KOPT-K1 (cell line): ENCODE results near the gene NFE2L3.
"Not testable (repeated sequence)": the region's sequence is repeated elsewhere in the genome, so short reads cannot be mapped to it uniquely, and the experiment has no call there.

Source experiments
- H3K27ac ChIP-seq: fragments of 200-600 bp; sonication (generic); 2 replicates; pipeline ENCODE4 v1.5.1; 2016; ENCODE audit warnings: antibody characterized with exemption, mild to moderate bottlenecking, low read depth, low read length; ENCODE audit not compliant: poor library complexity, severe bottlenecking
- H3K36me3 ChIP-seq: fragments of 200-600 bp; sonication (generic); 2 replicates; pipeline ENCODE4 v1.5.1; 2017; ENCODE audit warnings: antibody characterized with exemption, mild to moderate bottlenecking, low read length, moderate library complexity; ENCODE audit not compliant: insufficient read depth
- H3K9me3 ChIP-seq: fragments of 200-600 bp; sonication (generic); 2 replicates; pipeline ENCODE4 v1.5.1; 2017; ENCODE audit warnings: antibody characterized with exemption, low read length, mild to moderate bottlenecking; ENCODE audit not compliant: insufficient read depth, poor library complexity, severe bottlenecking

NFE2L3 gene

GRCh38 chr7:26155531-26156375 lies 3.8 kb downstream of the NFE2L3 start:
- Histone ChIP-seq H3K27ac (peak overlapping the region; percentile 9), H3K9me3 (no peaks in the 10 kb centered on the region), H3K36me3 (no peaks in the 10 kb centered on the region)

GRCh38 chr7:26156451-26157420 lies 4.7 kb downstream of the NFE2L3 start:
- no peaks in the 10 kb centered on the region for H3K9me3 ChIP-seq
- H3K27ac ChIP-seq = no peak overlapping the region
- no peaks in the 10 kb centered on the region for H3K36me3 ChIP-seq

DNA sequence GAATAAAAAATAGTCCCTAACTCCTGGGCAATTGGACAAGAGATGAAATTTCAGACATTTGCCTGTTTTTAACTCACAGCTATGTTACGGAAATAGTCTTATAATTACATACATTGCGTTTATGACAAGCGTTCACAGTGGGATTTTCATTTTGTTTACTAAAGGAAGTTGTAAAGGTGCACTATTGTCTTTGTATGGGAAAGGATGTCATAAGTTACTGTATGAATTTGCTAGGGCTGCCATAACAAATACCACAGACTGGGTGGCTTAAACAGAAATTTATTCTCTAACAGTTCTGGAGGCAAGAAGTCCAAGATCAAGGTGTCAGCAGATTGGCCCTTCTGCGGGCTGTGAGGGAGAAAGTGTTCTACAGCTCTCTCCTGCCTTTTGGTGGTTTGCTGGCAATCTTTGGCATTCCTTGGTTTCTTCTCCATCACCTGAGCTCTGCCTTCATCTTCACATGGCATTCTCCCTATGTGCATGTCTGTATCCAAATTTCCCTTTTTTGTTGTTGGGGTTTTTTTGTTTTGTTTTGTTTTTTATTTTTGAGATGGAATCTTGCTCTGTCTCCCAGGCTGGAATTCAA lies 5.6 kb downstream of the NFE2L3 start:
- Histone ChIP-seq H3K27ac (no peak overlapping the region), H3K9me3 (no peaks in the 10 kb centered on the region), H3K36me3 (no peaks in the 10 kb centered on the region)

- Histone ChIP-seq H3K36me3 (no peaks in the 10 kb centered on the region), H3K9me3 (no peaks in the 10 kb centered on the region), H3K27ac (no peak overlapping the region)
These were observed 7.2 kb downstream of the NFE2L3 start for GRCh38 chr7:26159243-26159642.

GRCh38 chr7:26160896-26161295 lies 8.9 kb downstream of the NFE2L3 start:
- Histone ChIP-seq H3K27ac (no peak overlapping the region), H3K36me3 (no peaks in the 10 kb centered on the region), H3K9me3 (no peaks in the 10 kb centered on the region)

DNA sequence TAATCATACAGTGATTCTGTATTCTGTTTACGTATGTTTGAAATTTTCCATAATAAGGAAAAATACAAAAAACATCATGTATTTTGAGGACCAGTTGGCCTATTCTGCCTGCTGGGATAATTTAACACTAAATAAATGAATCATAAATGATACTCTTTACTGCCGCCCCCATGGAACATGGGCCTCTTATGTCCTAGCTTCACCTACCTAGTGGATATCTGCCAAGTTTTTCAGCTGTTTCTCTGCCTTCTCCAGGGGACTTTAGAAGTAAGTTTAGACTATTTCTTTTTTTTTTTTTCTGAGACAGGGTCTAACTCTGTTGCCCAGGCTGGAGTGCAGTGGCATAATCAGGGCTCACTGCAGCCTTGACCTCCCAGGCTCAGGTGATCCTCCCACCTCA lies 10.4 kb downstream of the NFE2L3 start:
- Histone ChIP-seq H3K27ac (no peak overlapping the region), H3K9me3 (no peaks in the 10 kb centered on the region), H3K36me3 (no peaks in the 10 kb centered on the region)

DNA sequence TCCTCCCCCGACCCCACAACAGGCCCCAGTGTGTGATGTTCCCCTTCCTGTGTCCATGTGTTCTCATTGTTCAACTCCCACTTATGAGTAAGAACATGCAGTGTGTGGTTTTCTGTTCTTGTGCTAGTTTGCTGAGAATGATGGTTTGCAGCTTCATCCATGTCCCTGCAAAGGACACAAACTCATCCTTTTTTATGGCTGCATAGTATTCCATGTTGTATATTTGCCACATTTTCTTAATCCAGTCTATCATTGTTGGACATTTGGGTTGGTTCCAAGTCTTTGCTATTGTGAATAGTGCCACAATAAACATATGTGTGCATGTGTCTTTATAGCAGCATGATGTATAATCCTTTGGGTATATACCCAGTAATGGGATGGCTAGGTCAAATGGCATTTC lies 11.8 kb downstream of the NFE2L3 start:
- not testable (repeated sequence) for H3K9me3 ChIP-seq, H3K36me3 ChIP-seq, H3K27ac ChIP-seq

- Histone ChIP-seq H3K27ac (no peak overlapping the region), H3K9me3 (no peaks in the 10 kb centered on the region)
These were observed 14.1 kb downstream of the NFE2L3 start for GRCh38 chr7:26165950-26166683.

DNA sequence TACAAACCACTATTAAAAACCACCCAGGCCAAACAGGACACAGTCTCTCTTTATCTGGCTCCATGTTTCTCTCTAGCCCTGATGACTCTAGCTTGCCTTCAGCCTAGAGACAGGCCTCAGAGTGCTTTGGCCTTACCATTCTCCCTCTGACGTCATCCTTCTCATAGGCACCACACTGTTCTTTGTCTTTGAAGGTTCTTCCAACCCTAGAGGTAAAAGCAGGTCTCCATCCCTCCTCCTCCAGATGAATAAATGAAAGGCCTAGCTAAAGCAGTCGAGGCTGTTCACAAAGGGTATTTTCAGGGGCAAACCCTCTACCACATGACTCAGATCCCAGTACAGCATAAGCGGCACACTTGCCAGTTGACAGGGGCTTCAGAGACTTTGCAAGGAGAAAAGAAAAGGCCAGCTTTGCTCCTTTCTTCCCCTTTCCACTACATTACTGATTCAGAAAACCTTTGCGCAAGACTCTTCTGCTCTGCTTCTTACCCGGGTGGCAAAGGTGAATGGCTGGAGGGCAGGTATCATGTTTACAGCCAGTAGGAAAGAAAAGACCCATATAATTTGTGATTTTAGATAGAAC lies 14.8 kb downstream of the NFE2L3 start:
- Histone ChIP-seq H3K27ac (no peak overlapping the region), H3K36me3 (no peaks in the 10 kb centered on the region), H3K9me3 (peaks cover 4% of the 10 kb centered on the region)

More at GRCh38 chr7:26165950-26166683, 14.1 kb downstream of the NFE2L3 start:
- no peaks in the 10 kb centered on the region for H3K36me3 ChIP-seq

DNA sequence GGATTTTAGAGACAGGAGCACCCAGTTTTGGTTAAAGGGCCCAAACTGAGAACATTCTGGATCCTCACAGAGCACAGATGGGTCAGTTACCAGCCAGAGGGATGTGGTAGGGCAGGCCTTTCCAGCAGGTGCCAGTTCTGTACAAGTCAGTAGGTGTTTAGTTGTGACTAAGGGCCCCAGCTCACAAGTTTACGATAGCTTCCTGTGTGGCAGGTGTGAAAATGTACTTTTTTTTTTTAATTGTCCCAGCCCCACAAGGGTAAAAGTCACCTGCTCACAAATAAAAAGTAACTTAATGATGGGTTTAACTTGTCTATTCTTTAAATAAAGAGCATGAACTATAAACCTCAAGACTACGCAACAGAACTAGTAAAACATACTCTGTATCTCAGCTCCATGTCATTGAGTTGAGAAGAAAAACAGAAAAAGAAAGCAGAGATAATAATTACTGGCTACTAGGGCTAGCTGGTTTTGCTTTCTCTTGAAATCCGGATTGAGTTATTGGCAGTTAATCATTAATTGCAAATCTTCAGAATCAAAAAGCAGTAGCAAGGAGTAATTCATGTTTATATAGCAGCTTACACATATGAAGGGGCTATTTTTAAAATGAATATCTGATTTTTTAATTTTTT lies 15.4 kb downstream of the NFE2L3 start:
- Histone ChIP-seq H3K9me3 (peaks cover 5% of the 10 kb centered on the region), H3K36me3 (no peaks in the 10 kb centered on the region), H3K27ac (no peak overlapping the region)

- Histone ChIP-seq H3K9me3 (peaks cover 5% of the 10 kb centered on the region), H3K36me3 (no peaks in the 10 kb centered on the region), H3K27ac (no peak overlapping the region)
These were observed 16.5 kb downstream of the NFE2L3 start for GRCh38 chr7:26168458-26169023.

DNA sequence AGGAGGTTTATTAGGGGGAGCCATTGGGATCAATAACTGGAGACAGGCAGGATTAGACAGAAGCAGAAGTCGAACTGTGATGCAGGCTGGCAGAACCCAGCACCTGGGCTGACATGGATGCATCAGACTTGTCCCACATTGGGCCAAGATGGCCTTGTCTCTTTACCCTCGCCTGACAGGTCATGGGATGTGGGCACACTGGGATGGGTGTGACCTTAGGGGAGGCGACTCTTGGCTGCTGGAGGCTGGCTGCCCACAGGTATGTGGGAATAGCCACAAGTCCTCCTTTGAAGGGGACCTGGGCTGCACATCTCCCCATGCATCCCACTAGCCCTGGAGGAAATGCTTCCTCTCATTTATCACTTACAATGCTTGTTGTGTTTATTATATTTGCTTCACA lies 17.3 kb downstream of the NFE2L3 start:
- Histone ChIP-seq H3K27ac (no peak overlapping the region), H3K9me3 (peaks cover 5% of the 10 kb centered on the region), H3K36me3 (no peaks in the 10 kb centered on the region)

GRCh38 chr7:26170663-26171062 lies 18.7 kb downstream of the NFE2L3 start:
- peaks cover 5% of the 10 kb centered on the region for H3K9me3 ChIP-seq
- no peak overlapping the region for H3K27ac ChIP-seq
- no peaks in the 10 kb centered on the region for H3K36me3 ChIP-seq

DNA sequence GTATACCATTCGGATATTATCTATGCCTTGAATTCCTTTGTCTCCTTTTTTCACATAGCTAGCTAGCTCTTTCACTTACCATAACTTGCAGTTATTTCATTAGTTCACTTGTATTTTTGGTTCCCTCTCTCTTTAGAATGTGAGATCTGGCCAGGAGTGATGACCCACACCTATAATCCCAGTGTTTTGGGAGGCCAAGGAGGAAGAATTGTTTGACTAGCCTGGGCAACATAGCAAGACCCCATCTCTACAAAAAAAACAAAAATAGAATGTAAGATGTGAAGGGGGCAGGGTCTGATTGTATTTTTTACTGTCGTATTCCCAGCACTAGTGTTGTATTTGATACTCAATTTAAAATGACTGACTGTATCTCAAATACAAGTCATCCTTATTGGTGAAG lies 19.6 kb downstream of the NFE2L3 start:
- Histone ChIP-seq H3K9me3 (peaks cover 5% of the 10 kb centered on the region), H3K27ac (no peak overlapping the region), H3K36me3 (no peaks in the 10 kb centered on the region)
